SIG-M5 treated with dmso at 0.1 percent for 504 hours (cell line): ENCODE measurements around the gene IFI35.
"Not testable (repeated sequence)": the region's sequence is repeated elsewhere in the genome, so short reads cannot be mapped to it uniquely, and the experiment has no call there.

Experiments used
- DNase-seq: peaks from one replicate; lab custom pipeline; 2025; ENCODE audit not compliant: unreplicated experiment; lab: John Stamatoyannopoulos, UW

Gene IFI35

DNA sequence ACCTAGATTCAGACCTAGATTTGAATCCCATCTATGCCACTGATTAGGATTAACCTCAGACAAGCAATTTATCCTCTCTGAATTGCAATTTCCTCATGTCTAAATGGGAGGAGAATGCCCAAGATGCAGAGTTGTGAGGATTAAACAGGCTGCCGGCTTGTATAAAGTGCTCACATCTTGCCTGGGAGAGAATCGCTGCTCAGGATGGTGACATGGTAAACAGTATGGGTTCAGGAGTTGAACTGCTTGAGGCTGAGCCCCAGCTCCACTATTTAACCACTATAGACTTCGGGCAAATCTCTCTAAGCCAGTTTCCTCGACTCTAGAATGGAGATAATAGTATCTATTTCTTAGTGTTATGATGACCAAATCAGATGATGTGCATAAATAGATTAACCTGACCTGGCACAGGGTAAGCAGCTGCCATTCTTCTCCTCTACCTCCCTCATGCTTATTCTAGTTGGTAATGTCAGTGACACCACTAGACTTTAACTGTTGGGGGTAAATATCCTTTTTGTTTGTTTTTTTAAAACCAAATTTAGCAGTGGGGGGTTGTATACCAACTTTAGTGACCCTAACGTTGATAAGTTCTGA, 9.1 kb upstream of the IFI35 start:
- no peak for DNase-seq

DNA sequence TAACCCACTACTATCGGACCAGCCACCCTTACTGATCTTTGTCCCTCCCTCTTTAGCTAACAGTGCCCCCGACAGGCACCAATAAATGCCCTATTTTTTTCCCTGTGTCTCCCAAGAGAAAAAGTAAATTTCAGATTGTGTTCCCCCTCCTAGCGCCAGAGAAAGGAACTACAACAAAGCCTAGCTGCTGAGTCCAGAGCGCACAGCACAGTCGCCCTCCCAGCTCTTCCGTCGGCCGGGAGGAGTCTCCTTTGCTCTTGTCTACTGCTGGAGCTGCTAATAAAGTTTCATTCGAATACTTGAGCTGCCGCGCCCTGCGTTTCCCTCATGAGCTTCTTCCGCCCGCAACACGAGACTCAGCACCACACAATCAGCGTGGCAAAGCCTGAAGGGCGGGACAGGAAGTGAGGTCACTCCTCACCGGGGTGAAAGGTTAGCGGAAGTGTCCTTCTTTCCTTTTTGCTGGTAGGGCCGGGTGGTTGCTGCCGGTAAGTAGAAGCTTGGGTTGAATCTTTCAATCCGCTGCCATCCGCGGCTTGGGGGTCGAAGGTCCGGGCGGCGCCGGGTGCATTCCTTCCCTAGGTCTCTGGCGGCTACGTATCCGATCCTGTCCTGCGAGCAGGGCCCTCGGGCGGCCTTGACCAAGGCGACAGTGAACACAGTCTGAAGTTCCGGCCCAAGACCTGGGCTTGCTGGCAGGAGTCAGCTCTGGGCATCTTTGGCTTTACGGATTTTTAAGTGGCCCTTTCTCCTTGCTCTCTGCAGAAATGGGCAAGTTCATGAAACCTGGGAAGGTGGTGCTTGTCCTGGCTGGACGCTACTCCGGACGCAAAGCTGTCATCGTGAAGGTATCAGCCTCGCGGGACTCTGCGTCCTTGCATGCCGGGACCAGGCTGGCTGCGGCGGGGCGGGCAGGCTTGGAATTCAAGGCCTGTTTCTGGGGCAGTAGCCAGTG, 8.3 kb upstream of the IFI35 start, which contains the start of gene RPL27:
Gene RPL27 (plus strand): TSS at position 436 of the 955 bp plus-strand sequence. CDS start 332 bp downstream, at position 768.
- DNase-seq, result peak; percentile 100

DNA sequence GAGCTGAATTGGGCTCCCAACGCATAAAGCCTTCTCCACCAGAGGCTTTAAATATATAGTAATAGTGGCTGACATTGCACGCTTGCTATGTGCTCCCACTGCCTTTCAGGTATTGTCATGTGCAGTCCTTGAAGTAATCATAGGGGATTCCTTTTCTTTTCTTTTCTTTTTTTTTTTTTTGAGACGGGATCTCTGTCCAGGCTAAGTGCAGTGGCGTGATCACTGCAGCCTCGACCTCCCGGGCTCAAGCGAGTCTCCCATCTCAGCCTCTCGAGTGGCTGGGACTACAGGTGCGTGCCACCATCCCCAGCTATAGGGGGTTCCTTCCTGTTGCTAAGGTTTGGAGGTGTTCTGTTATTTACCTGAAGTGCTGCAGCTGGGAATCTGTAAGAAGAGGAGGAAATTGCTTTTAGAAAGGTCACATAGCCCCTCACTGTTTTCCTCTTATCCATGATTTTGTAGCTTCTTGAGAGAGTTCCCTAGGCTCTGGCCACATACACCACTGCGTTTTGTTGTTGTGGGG, 7.5 kb upstream of the IFI35 start:
- no peak for DNase-seq

DNA sequence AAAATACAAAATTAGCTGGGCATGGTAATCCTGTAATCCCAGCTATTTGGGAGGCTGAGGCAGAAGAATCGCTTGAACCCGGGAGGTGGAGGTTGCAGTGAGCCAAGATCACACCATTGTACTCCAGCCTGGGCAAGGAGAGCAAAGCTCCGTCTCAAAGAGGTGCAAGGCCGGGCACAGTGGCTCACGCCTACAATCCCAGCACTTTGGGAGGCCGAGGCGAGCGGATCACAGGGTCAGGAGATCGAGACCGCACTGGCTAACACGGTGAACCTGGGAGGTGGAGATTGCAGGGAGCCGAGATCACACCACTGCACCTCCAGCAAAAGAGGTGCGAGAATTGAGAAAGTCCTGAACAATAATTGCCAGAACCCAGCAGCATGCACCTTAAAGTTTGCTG, 5.7 kb upstream of the IFI35 start:
- DNase-seq, result not testable (repeated sequence)

DNA sequence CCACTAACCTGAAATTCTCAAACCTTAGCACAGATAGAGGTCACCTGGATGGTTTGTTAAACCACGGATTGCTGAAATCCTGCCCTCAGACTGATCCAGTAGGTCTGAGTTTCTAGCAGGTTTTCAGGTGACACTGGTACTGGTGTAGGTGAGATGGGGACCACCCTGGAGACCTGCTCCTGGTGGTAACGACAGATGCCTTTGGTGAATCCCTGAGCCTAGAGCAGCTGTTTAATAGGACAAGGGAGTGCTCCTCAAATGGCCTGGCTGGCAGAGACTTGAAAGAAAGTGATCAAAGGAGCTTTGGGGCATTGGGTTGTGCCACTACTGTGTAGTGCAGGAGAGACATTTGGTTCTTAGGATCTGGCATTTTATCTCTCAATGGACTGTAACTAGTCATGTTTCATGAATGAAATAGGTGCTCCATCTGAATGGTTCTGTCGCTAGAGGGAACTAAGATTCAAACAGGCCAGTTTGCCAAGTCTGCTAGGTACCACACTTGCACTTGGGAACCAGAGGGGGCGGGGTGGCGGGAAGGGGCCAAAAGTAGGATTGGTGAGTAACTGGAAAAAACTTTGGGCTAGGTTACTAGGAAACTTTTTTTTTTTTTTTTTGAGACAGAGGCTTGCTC, 2.9 kb upstream of the IFI35 start:
- no peak for DNase-seq

DNA sequence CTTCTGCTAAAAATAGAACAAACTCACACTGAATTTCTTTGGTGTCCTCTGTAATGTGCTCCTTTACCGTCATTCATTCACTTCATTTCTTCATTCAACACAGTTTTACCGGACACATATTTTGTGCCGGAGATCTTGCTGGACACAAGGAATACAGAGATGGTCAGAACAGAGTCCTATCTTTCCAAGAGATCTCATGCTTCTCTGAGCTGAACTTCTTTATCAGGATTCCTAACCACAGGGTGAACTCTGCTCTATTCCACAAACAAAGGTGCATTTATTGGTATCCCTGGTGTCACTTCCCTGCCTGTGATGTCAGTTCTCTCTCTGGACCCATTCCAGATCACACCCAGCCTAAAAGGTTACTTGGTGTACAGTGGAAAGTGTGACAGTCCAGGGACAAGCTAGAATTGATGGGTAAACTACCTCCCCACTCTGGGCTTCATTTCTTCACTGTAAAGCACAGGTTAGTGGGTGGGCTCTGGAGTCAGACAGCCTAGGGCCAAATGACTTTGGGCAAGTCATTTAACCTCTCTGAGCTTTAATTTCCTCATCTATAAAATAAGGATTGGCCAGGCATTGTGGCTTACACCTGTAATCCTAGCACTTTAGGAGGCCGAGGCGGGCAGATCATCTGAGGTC, 4.2 kb downstream of the IFI35 start:
- no peak for DNase-seq

DNA sequence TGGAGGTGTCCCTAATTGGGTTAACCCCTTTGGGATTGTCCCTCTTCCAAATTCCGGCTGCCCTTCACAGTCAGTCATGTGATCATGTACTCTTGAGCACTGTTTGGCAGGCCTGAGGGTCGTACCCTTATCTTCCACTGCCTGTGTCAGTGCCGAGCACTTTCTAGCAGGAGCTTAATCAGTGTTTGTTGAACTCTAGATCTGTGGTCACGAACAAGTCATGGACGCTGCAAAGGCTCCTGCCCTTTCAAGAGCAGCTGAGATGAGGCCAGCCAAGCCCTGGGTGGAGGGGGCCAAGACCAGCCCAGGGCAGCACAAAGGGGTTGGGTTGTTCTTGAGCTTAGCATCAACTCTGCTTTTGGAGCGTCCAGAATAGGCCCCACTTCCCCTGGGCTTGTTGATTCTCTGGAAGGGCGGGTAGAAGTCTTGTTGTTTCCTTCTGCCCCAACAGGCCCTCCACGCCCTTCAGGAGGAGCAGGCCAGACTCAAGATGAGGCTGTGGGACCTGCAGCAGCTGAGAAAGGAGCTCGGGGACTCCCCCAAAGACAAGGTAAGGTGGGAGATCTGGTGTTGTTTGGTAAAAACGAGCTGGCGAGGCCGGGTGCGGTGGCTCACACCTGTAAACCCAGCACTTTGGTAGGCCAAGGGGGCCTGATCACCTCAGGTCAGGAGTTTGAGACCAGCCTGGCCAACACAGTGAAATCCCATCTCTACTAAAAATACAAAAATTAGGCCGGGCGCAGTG, 5.3 kb downstream of the IFI35 start:
- DNase-seq, result no peak

DNA sequence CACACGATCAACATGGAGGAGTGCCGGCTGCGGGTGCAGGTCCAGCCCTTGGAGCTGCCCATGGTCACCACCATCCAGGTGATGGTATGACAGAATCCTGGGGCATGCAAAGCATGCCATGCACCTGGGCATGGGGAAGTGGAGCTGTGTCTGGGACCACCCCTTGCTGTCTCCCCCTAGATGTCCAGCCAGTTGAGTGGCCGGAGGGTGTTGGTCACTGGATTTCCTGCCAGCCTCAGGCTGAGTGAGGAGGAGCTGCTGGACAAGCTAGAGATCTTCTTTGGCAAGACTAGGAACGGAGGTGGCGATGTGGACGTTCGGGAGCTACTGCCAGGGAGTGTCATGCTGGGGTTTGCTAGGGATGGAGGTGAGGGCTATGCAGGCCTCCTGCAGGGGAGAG, 6.7 kb downstream of the IFI35 start:
- DNase-seq, result no peak

DNA sequence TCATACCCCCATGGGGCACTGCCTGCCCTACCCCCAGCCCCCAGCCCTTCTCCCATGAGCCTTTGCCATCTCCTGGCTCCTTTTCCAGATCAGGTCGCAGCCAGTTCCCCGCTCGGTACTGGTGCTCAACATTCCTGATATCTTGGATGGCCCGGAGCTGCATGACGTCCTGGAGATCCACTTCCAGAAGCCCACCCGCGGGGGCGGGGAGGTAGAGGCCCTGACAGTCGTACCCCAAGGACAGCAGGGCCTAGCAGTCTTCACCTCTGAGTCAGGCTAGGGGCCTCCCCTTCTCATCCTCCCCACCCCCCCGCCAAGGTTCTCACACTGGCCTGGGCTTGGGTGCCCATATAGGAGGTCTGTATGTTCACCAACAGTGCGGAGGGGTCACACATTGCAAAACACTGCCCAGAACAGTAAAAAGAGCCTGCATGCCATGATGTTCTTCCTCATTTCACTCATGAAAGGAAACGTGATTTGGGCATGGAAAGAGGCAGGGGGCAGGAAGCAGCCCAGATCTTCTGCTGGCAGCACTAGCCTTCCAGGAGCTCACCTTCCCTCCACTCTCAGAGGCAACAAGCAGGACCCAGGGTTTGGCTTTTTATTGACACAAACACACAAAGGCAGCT, 7.5 kb downstream of the IFI35 start:
- DNase-seq, result no peak

DNA sequence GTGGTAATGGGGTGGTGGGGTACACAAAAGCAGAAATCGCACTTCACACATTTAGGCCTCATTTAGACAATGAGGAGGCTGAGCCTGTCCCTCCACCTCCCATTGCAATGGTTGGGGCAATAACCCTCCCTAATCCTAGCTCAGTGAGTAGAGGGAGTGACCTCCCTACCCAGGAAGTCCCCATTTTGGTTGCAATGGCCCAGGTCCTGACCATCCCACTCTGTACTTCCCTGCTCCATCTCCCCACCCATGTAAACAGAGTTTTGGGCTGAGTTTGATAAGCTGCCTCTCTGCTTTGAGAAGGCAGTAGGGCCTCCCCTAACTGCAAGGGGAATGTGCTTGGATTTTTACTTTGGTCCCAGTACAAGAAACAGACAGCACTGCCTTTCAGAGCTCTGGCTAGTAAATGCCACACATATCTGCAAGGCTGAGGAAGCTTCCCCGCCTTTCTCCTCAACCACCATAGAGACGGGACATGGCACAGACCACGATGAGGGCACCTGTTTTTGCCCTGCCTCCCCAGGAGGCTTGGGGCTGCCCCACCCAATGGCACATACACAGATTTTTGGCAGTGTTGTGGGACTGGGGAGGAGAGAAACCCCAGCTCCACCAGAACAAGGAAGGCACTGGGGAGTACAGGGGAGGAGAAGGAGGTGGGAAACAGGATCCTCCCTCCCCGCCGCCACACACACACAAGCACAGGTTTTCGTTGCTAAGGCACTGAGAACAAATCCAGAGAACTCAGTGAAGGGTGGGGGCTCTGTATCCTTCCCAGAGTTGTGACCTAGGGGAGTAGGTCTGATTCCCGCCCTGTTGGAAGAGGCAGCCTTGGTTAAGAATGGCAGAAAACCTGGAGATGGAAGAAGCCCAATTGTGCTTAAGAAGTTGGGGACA, 8.3 kb downstream of the IFI35 start:
- no peak for DNase-seq

DNA sequence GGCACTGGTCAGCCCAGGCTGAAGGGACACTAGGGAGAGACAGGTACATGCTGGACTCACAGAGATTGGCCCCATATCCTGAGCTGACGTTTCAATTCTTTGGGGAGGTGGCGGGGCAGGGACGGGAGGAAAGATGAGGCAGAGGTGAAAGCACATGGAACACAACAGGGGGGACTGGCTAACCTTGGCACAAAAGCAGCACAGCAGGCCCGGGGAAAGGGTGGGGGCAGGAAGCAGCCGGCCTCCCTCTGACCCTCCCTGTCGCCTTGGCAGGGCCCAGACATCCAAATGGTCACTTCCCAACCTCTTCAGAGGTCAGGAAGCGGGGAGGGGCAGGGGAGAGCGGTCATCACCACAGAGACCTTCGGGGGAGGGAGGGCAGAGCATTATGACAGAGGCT, 9.0 kb downstream of the IFI35 start:
- no peak for DNase-seq

DNA sequence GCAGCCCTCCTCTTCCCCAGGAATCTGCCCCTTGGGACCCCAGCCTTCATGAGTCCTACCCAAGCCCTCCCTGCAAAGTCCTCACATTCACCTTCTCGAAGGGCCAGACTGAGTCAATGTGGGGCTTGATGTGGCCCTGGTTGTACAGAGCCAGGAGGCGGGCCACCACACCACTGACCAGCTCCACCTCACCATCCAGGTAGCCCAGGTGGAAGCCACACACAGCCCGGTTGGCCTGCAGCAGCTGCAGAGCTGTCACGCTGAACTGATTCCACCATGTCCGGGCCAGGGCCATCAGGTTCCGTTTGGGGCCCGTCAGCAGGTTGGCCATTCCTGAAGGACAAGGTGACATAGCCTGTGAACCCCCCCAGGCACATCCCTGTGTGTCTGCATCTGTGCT, 9.6 kb downstream of the IFI35 start:
- no peak for DNase-seq

DNA sequence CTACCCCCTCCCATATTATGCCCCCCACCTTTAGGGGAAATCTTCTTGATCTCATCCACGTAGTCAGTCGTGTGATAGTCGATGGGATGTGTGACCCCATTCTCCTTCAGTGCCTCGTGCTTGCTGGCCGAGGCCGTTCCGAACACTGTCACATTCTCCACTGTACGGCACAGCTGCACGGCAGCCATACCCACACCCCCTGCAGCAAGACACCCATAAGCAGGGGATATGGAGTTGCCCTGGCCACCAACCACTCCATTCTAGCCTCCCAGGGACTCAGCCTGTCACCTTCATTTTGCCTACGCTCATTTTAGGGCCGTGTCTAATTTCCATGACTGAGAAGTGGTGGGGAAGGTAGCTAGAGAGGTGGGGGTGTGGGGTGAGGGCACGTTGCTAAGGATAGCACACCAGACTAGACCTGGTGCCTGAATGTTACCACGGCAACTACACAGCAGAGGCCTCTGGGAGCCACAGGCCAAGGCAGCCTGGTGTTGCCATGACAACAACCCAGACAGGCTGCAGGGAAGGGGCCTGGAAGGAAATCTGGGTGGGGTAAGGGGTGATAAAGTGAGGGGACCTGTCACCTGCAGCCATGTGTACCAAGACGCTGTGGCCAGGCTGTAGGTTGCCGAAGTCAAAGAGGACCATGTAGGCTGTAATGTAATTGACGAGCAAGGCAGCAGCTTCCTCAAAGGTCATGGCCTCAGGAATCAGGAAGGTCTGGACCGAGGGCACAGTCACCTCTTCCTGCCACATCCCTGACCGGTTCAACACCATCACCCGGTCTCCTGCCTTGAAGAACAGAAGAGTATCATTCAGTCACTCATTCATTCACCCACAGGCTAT, 11.6 kb downstream of the IFI35 start:
- no peak for DNase-seq

DNA sequence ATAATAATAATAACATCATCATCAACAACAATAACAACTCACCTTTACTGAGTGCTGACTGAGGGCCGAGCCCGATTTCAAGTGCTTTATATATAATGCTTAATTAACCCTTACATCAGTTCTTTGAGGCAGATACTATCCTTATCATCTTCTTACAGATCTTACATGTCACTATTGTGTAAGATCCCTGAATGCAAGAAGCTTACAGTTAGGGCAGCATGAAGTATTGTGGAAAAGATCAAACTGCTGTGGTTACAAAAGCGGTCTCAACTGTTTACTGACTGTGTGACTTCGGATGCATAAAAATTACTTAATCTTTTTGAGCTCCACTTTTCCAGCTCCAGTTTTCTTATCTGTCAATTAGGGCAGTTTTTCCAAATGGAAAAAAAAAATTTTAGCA, 12.3 kb downstream of the IFI35 start:
- peak; percentile 95 for DNase-seq

DNA sequence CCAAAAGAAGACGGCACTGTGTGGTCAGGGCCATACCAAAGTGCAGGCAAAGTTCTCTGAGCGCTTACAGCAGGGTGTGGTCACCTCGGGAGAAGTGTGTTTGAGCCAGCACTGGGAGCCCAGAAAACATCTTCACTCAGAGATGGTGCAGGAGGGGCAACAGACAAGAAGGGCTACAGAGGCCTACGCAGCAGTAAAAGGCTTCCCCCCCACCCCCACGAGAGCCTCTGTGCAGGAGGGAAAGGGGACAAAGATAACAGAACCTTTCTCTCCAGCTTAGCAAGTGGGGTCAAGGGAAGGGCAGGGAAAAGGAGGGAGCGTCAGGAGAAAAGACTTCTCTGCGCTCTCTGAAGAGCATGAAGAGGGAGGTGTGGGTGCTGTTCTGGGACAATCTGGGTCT, 12.8 kb downstream of the IFI35 start:
- peak; percentile 76 for DNase-seq

DNA sequence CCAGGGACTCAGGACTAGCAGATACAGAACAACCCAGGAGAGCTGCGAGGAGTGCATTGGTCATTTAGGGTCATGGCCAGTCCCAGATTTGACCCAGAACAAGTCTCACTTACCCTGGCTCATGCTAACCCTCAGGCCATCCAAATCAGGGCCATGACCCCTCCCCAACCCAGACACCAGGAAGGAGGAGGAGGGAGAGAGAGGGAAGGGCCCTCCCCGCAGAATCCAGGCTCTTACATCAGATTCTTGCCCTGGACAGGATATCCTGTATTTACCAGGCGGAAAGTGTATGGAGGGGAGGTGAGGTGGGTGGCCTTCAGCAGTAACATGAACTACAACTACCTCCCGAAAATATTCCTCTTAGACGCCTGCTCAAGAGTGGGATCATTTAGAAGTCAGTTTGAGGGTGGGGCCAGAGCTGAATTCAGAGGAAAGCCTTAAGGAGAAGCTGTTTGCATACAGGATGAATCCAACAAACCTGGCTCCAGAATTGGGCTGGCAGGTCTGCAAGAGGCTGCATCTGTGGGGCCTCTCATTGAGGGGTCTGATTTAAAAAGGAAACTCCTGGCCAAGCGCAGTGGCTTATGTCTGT, 13.5 kb downstream of the IFI35 start:
- DNase-seq, result no peak

DNA sequence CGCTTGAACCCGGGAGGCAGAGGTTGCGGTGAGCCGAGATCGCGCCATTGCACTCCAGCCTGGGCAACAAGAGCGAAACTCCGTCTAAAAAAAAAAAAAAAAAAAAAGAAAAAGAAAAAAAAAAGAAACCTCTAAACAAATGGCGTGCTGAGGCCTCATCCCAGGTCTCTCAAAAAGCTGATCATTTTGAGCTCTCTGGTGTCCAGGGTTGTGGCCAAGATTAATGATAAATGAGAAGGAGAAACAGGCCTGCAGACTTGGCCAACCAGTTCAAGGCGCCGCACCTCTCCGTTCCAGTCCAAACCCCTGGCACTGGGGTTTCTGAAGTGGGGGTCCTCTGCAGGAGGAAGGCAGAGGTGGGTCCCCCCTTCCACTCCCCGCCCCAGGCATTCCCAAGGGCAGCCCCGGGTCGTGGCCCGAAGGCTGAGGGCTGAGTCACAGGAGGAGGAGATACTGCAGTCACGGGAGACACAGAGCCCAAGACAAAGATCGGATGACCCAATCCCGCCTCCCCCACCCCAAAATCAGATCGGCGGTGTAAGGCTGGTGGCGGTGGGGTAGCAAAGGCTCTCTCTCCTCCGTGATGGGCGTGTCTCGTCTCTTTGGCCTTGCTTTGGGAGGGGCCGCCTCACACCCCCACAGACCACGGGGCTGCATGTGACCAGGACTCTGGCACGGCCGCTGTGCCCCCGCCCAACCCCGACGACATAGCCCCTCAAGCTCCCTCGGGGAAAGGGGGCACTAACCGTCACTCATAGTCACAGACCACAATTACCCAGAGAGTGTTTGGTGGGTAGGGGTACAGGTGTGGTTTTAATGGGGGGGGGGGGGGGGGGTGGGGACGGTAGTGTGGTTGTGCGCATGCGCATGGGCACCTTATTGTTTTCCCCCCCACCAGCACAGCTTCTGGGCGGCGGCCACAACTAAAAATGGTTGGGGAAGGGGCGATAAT, 14.5 kb downstream of the IFI35 start:
- DNase-seq, result peak; percentile 57
